ENCODE measurements around the gene HK1.

DNA sequence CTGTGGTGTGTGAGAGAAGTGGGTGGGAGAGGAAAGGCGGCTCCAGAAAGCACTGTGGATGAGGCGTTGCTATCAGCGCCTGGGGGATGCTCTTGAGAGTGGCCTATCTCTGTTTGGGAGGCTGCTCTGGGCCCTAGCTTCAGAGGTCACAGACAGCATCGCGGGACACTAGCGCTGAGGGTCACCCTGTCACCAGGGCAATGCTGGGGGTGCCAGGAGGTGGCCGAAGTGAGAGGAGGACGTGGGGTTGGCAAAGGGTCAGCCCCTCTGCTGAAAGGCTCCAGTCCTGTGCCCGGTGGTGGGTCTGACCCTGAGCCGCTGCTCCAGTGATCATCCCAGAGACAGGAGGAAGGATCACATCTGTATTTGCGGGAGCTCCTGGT is 141.4 kb downstream of the HK1 start:
- TF ChIP-seq CTCF (IDR thresholded peaks at IDR 0.05) = no peak
- TF ChIP-seq POLR2AphosphoS5 (IDR thresholded peaks at IDR 0.05) = no peak
- TF ChIP-seq POLR2A (IDR thresholded peaks at IDR 0.05) = no peak

All from breast epithelium (tissue), 3 donors.